GM21619 (cell line): ENCODE results near the gene CCDC191.
A peak's percentile ranks its signal among the peaks of the same experiment; 100 is the strongest.

Experiments
- ATAC-seq: cut with Tn5 transposase; IDR thresholded peaks from one replicate; pipeline ENCODE4 v1.9.1; 2021; ENCODE audit not compliant: unreplicated experiment

Gene CCDC191, protein sequence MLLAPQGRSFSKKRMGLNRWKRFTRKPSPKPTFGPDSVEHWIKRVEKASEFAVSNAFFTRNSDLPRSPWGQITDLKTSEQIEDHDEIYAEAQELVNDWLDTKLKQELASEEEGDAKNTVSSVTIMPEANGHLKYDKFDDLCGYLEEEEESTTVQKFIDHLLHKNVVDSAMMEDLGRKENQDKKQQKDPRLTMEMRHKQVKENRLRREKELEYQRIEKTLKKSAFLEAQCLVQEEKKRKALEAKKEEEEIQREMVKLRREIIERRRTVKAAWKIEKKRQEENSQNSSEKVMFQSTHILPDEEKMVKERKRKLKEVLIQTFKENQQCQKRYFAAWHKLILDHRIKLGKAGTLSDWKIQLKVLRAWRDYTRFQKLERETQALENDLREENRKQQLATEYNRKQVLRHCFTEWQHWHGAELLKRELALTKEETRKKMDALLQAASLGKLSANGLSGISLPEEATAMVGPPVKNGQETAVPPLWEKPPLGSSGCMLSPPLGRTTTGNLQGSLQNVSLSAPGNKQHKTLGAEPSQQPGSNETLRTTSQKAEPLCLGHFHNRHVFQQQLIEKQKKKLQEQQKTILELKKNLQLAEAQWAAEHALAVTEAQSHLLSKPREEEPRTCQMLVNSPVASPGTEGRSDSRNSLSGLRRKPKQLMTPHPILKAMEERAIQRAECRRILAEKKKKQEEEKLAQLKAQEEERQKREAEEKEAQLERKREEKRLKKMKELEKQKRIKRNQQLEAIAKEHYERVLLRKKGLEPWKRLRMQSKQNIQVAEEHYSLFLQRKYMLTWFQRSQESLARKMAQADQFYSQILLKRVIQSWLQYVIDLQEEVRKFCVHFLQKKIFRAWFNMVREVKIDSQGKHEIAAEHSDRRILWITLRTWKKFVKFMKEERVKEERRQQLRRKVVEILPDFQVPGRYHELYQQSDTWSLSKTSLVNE

GRCh38 chr3:114056130-114057010 is at the start of gene CCDC191, which contains the start of gene QTRT2:
TSS of gene CCDC191 (minus strand) at chr3:114056526. CDS start at chr3:114056466, 60 bp downstream.
TSS of gene QTRT2 (plus strand) at chr3:114056737. CDS start at chr3:114065258, 8,521 bp downstream.
- peak; percentile 97 for ATAC-seq

DNA sequence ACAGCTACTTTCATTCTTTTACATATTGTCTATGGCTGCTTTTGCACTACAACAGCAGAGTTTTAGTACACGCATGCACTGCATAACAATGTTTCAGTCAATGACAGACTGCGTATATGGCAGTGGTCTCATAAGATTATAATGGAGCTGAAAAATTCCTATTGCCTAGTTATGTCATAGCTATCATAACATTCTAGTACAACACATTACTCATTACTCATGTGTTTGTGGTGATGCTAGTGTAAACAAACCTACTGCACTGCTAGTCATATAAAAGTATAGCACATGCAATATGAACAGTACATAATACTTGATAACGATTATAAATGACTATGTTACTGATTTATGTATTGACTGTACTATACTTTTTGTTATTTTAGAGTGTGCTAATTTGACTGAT is 48.1 kb upstream of the CCDC191 start:
- ATAC-seq: no peak

DNA sequence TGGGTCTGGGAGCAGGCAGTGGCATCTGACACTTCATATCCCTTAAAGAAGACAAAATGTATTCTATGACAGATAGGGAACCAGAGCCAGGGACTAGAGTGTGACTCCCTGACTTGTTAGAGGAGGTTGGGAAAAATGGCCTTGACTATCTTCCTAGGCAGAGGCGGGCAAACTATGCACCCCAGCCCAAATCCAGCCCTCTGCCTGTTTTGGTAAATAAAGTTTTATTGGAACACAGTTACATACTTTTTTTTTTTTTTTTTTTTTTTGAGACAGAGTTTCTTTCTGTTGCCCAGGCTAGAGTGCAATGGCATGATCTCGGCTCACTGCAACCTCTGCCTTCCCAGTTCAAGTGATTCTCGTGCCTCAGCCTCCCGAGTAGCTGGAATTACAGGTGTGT is 47.5 kb upstream of the CCDC191 start:
- no peak for ATAC-seq

GRCh38 chr3:114103181-114103580 is 46.9 kb upstream of the CCDC191 start:
- no peak for ATAC-seq

- ATAC-seq: no peak
Observed at GRCh38 chr3:114101101-114101500, 44.8 kb upstream of the CCDC191 start.

DNA sequence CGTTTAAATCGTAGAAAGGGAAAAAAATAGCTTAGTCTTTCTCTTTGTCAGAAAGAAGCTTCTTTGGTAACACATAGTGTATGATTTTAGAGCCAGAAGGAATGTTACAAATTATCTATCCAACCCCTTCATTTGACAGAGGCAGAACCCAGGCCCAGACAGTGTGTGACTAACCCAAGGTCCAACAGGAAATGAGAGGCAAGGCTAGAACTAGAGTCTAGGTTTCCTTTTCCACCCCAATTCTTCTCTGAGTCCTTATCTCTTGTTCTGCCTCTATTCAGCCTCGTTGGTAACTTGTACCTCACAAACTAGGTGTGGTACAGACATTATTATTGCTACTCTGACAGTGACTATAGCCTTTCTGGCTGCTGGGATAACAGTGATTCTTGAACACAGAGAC is 39.5 kb upstream of the CCDC191 start:
- no peak for ATAC-seq

DNA sequence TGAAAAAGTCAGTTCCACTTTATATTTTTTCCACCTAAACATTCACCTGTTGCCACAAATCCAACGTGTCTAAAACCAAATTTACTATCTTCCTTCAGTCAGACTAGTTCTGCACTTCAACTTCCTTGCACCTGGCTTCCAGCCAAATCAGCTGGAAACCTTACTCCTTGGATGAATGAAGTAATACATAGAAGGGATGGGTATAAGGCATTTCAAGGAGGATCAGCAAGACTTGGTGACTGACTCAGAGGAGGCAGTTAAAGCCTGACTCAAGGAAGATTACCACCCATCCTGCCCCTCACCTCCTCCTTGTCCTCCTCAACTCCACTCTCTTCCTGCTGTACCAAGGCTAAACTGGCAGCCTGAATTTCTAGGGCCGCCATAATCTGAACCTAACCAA is 37.3 kb upstream of the CCDC191 start:
- ATAC-seq: no peak

DNA sequence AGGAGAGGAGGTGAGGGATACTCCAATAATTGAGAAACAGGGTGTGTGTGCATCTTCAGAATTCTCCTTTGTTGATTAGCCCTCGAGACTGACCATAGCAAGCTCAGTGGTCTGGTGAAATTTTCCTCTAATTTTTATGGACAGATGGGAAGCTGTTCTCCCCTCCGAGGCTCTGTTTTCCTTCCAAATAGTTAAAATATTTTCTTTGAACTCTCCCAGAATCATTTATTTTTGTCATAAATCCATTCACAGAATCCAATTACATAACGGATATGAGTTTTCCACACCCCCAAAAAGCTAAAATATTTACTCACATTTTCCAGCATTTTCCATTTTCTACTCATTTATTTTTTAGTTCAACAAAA is 36.7 kb upstream of the CCDC191 start:
- no peak for ATAC-seq

- ATAC-seq: no peak
Observed at GRCh38 chr3:114092151-114093015, 36.1 kb upstream of the CCDC191 start.

DNA sequence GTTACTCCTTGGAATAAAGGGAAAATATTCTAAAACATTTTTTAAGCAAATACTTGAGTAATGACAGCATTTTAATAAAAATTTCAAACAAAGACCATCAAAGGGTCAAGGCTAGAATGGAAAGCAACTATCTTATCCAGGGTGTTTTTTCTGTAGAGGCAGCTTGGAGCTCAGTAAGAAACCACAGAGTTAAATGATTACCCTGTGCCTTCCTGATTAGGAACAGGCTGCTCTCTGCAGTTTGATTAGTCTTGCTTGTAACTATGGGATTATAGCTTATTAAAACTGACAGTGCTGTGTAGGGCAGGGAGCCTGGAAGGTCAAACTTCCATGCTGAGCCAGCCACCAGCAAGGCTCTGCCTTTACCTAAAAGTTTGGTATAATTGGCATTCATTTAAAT is 33.3 kb upstream of the CCDC191 start:
- ATAC-seq: no peak

GRCh38 chr3:114086356-114086755 is 30.0 kb upstream of the CCDC191 start:
- no peak for ATAC-seq

DNA sequence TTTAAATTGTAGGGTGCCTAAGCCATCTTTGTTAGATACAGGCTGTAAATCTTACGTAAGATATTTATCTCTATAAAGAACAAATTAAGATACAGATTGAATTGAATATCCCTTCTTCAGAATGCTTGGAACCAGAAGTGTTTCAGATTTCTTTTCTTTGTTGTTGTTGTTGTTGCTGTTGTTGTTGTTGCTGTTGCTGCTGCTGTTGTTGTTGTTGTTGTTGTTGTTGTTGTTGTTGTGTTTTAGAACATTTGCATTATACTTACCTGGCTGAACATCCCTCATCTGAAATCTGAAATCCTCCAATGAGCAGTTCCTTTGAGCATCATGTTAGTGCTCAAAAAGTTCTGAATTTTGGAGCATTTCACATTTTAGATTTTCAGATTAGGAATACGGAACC is 26.8 kb upstream of the CCDC191 start:
- ATAC-seq: no peak

DNA sequence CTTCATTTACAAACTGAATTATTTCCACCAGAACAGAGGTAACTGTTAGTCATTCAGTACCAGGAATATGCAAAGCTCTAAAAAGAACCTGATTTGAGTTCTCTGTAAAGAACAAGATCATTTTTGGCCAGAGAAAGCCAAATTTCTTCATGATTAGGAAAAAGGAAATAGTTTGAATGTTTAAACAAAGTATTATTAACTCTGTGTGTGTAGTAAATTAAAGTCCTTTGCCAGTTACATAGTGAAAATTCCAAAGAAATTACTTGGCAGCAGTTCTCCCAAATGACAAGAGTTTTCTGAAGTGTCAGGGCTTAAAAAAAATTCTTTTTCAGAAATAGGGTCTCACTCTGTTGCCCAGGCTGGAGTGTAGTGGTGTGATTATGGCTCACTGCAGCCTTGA is 24.7 kb upstream of the CCDC191 start:
- no peak for ATAC-seq

DNA sequence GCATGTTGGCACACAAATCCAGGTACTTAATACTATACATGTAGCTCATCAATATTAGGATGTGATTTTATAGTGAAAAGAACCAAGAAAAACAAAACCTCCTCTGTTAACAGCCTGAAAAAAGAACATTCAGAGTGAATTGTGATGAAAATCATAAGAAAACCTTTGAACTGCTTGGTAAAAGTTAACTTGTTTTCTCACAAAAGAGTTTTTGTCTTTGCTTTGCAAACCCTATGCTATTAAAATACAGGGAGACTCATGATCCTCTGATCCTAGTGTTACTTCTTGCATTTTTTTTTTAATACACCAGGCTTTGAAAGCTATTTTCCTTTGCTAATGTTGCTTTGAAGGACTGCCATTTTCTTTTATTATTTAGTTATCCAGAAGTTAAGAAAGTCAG is 23.9 kb upstream of the CCDC191 start:
- ATAC-seq: no peak

GRCh38 chr3:114079761-114080160 is 23.4 kb upstream of the CCDC191 start:
- ATAC-seq: no peak

GRCh38 chr3:114078126-114078525 is 21.8 kb upstream of the CCDC191 start:
- ATAC-seq: no peak

DNA sequence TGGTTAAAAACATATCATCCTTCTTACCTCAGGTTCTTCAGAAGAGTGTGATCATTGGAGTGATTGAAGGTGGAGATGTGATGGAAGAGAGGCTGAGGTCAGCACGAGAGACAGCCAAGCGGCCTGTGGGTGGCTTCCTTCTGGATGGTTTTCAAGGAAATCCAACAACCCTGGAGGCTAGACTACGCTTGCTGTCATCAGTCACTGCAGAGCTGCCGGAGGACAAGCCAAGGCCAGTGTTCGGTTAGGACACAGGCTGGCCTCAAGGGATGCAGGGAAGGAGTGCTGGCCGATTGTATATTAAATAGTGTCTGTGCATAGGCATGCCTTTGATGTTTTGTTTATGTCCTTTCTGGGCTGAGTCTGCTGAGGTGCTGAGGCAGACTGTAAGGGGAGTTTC is 20.4 kb upstream of the CCDC191 start:
- ATAC-seq: no peak

DNA sequence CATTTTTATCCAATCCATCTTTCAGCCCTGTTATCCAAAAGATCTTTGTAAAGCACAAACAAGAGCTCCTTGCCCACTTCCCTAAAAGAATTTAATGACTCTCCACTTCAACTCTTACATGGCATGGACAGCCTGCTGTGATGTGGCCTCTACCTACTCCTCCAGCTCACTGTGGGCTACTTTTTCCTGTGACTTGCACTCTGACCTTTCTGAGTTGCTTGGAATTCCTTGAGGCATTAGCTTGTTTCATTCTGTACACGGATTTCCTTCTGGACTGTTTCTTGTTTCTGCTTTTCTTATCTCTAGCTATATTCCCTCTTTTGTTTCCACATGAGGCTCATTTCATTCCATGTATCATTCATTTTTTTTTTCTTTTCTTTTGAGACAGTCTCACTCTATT is 15.5 kb upstream of the CCDC191 start:
- no peak for ATAC-seq

GRCh38 chr3:114068336-114068735 is 12.0 kb upstream of the CCDC191 start:
- no peak for ATAC-seq

DNA sequence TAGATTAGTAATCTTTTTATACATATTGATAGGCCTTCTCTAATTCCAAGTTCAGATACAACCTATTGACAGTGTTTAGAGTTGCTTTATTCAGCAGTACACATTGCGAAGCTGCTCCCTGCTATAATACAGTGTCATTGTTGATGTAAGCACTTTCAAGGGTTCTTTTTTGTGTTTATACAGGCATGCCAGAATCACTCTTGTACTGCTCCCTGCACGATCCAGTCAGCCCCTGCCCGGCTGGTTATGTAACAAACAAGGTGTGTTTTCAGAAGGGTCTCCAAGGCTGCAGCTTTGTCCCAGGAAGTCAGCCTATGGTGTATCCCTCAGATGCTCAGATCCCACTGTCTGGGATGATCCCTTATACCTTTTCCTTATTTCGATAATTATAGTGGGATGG is 11.5 kb upstream of the CCDC191 start:
- no peak for ATAC-seq
